NCI-H128 (cell line): ENCODE data around the gene CORO2B.
"Not testable (repeated sequence)": the region's sequence is repeated elsewhere in the genome, so short reads cannot be mapped to it uniquely, and the experiment has no call there.

Source experiments
- DNase-seq: peaks from one replicate; lab custom pipeline; 2025; ENCODE audit not compliant: unreplicated experiment; lab: John Stamatoyannopoulos, UW

CORO2B gene

DNA sequence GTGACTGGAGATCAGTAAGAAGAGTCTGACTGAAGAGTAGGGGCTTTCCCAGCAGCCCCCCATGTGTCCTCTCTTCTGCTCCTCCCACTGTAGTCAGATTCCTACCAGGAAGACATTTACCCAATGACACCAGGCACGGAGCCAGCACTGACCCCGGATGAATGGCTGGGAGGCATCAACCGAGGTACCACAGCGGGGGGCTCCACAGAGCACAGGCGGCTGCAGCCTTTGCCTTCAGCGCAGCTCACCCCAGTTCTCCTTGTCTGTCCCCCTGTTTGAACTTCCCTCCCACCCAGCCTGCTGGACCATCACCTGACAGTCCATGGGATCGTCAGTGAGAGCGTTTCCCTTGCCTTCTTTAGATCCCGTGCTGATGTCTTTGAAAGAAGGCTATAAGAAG lies 140.3 kb downstream of the CORO2B start:
- DNase-seq = no peak

DNA sequence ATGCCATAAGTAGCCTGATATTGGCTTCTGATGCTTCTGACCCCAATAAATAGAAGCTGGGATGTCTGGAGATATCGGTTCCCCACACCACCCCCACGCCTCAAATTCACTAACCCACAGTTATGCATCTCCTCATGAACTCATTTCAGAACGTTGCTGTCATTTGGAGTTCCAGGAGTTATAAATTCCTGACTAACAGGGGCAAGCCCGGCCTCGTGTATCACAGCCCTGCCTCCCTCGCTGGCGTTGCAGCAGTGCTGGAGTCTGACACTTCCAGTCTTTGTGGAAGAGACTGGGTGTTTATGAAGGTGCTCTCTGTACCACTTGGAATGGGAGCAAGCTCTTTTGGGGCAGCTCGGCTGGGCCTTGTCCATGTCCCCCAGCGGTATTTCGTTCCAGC lies 140.9 kb downstream of the CORO2B start:
- DNase-seq = no peak

DNA sequence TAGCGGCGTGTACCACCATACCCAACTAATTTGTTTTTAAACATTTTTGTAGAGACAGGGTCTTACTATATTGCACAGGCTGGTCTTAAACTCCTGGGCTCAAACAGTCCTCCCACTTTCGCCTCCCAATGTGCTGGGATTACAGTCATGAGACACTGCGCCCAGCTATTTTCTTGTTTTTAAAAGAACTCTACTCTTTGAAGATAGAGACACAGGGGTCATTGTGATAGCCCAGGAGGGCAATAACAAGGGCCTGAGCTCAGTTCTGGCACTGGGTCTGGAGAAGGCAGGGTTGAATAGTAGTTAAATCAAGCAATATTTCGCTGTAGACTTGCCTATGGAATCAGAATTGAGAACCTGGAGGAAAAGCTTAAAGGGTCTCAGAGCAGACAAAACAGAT lies 143.1 kb downstream of the CORO2B start:
- DNase-seq = no peak

DNA sequence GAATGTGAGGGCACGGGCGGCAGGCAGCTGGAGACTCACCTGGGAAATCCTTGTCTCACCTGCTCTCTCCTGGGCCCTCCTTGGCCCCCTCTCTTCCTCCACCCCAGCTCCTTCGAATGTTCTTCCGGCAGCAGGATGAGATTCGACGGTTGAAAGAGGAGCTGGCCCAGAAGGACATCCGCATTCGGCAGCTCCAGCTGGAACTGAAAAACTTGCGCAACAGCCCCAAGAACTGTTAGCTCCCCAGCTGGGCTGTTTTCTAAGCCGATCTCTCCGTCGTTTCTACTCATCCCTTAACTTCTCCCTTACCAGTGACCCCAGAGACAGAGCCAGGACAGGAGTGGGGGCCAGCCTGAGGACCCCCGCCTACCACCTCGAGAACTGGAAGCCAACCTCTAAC lies 146.9 kb downstream of the CORO2B start:
- DNase-seq = no peak

DNA sequence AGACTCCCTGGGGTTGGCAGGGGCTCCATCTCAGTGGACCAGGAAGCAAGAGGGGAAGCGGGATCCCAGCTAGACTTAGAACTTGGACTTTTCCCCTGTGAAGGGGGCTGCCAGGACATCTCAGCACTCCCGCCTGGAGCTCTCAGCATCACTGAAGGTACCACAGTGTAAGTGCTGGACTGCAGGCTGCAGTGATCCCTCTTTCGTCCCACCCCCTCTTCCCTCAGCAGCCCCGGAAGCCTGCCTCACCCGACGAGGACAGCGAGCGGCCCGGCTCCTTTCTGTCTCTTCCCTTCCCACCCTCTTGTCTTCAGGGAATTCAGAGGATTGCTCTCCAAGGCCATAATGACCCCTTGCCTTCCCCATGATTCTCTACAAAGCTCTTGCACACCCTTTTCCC lies 147.5 kb downstream of the CORO2B start:
- no peak for DNase-seq

DNA sequence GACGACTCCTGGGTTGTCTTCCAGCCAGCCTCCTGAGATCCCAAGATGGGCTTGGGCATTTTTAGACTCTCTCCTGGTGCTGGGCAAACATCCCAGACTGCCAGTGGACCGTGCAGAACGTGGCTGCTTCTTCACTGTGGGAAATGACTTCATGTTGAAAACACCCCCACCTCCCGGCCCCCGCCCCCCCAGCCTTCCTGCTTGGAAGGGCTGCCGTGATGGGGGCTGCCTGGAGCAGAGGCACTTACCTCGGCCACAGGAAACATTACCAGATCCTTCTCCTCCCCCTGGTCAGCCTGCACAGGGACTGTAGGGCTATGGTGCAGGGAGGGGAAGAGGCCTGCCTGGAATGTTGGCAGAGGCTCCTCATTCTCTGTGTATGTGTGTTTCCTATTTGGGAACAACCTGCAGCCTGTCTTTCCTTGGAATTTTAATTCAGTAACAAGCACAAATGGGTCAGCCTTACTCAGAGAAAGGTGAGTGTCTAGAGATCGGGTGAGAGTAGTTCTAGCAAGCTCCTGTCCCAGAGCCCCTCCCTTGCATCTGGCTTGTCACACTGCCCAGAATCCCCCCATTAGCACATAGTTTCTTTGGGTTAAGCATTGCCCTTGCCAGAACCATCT lies 151.1 kb downstream of the CORO2B start:
- DNase-seq = no peak

DNA sequence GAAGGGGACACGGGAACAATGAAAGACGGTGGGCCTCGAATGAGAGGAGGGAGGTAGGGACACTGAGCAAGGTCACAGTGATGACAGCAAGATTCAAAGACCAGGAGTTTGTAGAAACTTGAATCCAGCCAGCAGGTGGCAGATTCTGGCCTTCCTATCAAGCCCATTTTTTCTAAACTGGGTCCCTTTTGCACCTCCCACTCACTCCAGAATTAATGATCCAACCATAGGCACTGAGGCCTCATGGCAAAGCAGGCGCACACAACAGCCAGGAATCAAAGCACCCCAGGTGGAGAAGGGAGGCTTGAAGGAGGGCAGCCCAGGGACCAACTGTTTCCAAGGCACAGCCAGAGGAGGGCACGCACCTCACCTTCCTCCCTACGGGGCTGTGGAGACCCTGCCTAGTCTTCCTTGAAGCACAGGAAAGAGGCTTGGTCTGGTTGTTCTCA lies 151.7 kb downstream of the CORO2B start:
- DNase-seq = no peak

DNA sequence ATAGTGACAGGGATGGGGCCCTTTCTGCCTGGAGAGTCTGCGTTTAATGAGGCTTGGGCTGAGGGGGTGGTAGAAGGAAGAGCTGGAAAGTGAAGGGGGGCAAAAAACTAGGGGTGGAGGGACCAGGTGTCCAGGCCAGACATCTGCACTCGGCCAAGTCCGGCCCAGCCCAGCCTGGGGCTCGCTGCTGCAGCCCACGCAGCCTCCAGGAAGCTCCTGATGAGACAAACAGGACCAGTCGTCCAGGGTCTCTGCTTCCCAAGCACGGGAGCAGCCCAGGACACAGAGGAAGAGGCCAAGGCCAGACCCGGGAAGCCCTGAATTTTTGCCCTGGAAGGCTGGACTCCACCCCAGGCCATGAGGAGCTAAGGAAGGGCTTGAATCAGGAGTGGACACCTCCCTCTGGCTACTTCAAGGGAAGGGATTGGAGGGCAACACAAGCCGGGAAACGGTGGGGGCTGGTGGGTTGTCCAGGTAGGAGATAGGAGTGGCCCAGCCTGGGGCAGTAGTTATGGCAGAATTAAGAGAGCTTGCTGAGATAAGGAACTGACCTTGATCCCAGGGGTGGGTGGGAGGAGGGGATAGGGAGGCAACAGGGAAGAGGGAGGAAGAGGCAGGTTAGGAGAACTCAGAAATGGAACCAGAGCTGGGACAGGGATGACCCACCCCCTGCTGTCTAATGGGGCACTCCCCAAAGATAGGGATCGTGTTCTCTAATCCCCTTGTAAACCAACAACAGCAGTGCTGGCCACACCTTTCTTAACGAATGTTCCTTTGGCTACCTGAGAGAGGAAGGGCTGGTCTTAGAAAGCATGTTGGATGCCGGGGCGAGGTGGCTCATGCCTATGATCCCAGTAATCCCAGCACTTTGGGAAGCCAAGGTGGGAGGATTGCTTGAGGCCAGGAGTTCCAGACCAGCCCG lies 152.4 kb downstream of the CORO2B start:
- no peak for DNase-seq

DNA sequence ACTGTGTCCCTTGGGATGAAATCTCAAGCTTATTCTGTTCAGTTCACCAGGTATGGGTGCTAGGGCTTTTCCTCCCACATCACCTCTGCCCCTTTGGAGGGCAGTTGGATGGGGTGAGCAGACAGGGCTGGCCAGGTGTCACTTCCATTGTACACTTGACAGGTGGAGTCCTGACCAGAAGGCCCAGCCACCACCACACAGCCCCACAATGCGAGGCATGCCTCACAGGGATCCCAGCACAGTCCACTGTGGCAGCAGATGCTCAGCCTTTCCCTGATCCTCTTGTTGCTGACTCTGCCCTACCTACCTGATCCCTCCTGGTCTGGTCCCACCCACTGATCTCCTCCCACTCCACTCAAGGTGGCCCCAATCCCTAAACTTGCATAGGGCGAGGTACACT lies 153.7 kb downstream of the CORO2B start:
- DNase-seq = no peak

DNA sequence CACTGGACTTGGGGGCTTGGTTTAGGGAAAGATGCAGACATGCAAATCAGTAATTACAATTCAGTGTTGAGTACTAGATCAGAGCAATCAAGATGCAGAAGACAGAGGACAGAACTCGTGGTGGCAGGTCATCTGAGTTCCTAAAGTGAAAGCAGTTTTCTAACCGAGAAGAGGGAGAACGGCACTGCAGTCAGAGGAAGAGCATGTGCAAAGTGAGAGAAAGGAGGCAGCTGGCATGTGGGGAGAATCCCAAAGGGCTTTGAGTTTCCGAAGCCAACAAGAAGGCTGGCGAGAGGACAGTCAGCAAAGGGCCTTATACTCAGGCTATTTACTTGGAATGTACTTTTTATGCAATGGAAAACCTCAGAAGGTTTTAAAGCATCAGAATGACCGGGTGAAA lies 154.9 kb downstream of the CORO2B start:
- DNase-seq = no peak

DNA sequence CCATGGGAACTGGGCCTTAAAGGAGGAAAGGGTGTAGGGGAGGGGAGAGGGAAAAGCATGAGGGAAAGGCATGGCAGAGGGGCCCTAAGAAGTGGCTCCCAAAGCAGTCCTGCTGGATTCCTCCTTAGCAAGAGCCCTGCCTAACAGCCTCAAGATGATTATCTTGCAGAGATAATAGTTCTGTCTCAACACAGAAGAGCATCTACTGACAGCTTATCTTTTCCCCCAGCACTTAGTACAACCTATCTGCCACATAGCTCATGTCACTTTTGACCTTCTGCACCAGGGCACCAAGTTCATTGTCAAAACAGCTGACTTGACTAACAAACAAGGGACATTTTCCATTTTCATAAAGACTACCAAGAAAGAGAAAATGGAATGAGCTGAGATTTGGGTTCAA lies 155.6 kb downstream of the CORO2B start:
- no peak for DNase-seq

DNA sequence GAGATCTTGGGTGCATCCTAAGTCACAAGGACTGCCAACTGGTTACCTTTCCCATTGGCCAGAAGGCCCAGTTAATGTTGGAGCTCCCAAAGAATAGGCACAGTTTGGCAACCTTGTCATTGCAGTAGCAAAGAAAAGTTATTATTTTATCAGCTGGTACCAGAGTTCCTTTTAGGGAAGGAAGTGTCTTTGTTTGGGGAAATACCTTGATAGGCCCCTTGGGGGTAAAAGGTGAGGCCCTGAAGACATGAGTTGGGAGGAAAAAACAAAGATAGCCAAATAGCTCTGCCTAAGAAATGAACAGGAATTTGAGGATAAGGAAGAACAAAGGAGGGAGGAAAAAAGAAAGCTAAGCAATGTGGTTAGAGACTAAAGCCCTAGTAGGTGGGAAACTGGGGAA lies 156.1 kb downstream of the CORO2B start:
- no peak for DNase-seq

DNA sequence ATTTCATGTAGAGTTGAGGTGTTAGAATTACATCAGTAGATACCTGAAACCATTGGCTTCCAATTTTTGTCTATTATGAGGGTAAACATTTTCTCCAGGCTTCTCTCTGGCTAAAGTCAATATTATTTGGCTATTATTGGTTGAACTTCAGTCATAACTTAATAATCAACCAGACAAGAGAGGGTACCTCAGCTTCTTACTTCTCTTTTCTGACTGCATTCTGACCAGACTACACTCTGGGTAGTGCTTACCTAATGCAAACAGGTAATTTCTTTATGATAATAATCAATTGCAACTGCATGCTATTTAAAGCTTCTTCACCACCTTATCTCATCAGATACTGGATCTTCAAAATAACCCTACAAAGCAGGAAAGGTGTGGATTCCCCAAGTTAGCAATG lies 156.8 kb downstream of the CORO2B start:
- DNase-seq = no peak

DNA sequence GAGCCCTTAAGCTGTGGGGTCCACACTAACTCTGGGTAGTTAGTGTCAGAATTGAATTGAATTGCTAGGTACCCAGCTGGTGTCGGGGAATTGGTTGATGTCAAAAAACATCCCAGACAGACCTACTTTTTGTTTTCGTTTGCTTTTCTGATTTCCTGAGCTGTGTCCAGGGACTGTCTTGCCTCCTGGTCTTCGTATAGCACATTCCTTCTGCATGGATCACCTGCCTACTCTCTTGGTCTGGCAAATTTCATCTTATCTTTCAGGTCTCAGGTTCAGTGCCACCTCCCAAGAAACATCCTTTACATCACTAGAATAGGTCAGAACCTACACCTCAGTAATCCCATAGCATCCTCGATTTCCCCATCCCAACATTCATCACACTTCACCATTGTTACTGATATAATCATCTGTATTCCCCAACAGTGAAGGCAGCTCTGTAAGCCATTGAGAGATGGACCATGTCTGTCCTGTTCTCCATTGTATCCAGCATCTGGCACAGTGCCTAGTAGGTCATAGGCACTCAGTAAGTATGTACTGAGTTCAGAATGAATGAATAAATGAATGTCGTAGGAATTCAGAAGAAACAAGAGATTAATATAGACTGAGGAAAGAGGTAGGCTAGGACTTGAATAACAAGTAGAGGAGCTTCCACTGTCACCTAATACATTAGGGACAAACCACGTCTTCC lies 160.7 kb downstream of the CORO2B start:
- DNase-seq = no peak

DNA sequence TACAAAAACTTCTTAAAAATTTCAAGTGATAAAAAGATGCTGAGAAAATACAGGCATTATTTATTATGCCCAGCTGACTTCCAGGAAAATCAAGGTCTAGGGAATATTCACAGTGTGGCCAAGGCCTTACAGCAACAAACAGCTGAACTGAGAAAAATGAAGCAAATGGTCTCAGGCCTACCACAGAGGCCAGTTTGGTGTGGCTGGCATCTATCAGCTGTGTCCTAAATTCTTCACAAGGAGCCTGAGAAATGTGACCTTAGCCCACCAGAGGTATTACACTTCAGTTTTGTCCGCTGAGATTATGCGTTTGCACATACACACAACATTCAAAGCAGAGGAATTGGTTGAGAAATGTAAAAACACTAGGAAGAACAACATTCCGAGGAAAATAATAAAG lies 164.5 kb downstream of the CORO2B start:
- no peak for DNase-seq

DNA sequence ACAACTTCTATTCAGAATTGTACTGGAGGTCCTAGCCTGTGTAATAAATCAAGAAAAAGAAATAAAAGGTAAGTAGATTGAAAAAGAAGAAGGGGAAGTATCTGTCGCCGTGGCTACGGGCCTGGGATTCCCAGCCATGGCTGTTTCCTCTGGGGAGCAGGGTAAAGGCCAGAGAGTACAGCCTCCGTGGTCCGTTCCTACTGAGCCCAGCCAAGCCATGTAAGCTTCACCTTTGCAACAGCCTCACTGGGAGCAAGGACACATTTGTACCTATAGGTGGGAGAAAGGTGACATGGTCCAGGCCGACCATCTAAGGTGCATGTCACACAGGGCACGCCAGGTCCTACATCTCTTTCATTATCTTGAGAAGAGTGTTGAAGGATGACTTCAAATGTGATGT lies 170.6 kb downstream of the CORO2B start:
- no peak for DNase-seq

DNA sequence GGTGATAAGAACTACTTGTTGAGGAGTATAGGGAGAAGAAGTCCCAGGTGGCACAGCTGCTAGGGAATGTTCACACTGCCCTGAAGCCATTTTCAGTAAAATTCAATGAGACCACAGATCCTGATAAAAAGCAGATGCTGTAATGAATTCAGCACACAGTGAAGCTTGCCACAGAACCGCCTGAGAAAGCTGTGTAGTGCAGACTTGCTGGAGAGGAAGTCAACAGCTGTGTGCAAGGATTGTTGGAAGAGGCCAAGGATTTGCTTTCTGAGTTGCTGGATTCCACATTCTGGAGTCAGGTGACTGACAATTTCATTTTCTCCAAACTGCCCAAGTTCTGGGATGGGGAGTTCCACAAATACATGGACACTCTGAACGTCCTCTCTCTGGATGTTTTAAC lies 171.0 kb downstream of the CORO2B start:
- DNase-seq = no peak

DNA sequence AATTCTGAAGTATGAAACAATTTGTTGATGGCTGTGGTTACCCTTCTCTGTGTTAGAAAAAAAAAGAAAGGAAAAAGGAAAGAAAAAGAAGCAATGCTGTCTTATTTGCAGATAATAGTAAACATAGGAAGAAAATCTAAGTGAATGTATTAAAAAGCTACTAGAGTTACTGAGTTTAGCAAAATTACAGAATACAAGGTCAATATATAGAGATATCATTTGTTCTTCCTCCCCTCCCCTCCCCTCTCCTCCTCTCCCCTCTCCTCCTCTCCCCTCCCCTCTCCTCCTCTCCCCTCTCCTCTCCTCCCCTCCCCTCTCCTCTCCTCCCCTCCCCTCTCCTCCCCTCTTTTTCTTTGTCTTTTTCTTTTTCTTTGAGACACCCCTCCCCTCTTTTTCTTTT lies 172.8 kb downstream of the CORO2B start:
- no peak for DNase-seq

DNA sequence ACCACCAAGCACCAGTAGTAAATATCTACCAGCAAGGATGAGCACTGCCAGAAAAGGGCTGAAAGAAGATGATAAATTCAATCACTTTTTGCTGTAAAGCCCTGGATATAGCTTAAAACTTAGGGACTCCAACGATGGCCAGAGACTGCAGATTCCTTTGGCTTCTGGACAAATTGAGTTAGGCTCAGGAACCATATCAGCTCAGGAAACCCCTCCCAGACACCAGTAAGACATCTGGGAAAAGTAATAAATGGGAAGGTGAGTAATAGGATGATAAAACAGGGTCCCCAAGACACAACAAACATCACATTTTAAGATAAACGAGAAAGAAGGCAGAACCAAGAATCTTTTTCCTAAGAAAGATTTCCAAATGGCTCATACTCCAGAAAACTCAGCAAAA lies 176.9 kb downstream of the CORO2B start:
- no peak for DNase-seq

DNA sequence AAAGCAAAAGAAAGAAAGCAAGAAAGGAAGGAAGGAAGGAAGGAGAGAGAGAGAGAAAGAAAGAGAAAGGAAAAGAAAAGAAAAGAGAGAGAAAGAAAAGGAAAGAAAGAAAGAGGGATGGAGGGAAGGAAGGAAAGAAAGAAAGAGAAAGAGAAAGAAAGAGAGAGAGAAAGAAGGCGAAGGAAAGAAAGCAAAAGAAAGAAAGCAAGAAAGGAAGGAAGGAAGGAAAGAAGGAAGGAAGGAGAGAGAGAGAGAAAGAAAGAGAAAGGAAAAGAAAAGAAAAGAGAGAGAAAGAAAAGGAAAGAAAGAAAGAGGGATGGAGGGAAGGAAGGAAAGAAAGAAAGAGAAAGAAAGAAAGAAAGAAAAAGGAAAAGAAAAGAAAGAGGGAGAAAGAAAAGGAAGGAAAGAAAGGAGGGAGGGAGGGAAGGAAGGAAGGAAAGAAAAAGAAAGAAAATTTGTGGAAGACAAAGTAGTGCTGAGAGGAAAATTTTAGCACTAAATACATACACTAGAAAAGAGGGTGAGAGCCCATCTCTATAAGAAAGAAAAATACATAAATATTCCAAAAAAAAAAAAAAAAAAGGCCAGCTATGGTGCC lies 181.3 kb downstream of the CORO2B start:
- not testable (repeated sequence) for DNase-seq

DNA sequence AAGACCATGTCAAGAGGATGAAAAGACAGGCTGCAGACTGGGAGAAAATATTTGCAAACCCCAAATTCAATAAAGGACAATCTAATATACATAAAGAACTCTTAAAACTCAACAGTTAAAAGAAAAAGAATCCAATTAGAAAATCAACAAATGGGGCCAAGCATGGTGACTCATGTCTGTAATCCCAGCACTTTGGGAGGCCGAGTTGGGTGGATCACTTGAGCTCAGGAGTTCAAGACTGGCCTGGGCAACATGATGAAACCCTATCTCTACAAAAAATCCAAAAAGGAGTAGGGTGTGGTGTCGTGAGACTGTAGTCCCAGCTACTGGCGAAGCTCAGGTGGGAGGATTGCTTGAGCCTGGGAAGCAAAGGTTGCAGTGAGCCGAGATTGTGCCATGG lies 184.3 kb downstream of the CORO2B start:
- no peak for DNase-seq

DNA sequence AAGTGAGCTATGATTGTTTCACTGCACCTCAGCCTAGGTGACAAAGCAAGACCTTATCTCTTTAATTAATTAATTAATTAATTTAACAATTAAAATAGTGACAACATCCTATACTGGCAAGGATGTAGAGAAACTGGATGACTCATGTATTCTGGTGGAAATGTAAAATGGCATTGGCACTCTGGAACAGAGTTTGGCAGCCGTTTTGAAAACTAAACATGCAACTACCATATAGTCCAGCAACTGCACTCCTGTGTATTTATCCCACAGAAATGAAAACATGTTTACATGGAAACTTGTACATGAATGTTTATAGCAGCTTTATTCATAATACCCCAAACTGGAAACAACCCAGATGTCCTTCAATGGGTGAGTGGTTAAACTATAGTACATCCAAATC lies 185.3 kb downstream of the CORO2B start:
- DNase-seq = no peak
